Measurements from ENCODE around the gene SMIM36.
"Not testable (repeated sequence)": the region's sequence is repeated elsewhere in the genome, so short reads cannot be mapped to it uniquely, and the experiment has no call there.

SMIM36 gene

DNA sequence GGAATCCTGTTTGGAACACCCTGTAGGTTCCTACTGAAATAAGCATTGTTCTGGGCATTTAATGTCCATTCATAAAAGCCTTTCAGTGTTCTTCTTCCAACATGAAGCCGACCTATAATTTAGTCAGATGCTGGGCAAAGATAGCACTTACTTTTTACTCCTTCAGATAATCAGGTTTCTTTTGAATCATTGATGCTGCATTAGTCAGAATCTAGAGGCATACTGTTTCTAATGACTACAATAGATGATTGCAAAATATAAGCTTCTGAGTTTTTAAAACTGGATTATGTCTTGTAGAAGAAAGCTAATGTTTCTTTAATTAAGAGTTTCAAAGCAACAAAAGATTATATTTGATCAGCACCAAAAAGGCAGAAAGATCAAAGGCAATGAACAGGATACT, 105.7 kb downstream of the SMIM36 start:
- H3K4me3 ChIP-seq (replicated peaks; ENCODE audit: low read depth, low read length), result no peak overlapping the region
- no peak for TF ChIP-seq CTCF (IDR thresholded peaks at IDR 0.05; ENCODE audit: low read depth, low read length, missing control alignments)
- DNase-seq (ENCODE audit: extremely low read depth, low read depth), result no peak

DNA sequence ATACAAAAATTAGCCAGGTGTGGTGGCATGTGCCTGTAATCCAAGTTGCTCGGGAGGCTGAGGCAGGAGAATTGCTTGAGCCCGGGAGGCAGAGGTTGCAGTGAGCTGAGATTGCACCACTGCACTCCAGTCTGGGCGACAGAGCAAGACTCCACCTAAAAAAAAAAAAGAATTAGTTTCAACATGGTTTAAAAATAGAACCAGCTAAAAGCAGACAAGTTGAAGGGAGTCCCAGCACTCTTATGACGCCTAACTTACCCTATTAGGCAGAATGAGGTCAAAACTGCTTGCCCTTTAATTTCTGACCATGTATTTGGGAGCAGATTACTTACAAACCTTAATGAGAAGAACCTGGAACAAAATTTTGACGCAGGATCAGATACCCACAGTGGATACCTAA, 107.1 kb downstream of the SMIM36 start:
- H3K4me3 ChIP-seq (replicated peaks; ENCODE audit: low read depth, low read length); DNase-seq (ENCODE audit: extremely low read depth, low read depth): not testable (repeated sequence)

GRCh38 chr17:55402374-55402773, 108.9 kb downstream of the SMIM36 start:
- no peak for DNase-seq (ENCODE audit: extremely low read depth, low read depth)
- no peak for TF ChIP-seq CTCF (IDR thresholded peaks at IDR 0.05; ENCODE audit: low read depth, low read length, missing control alignments)
- H3K4me3 ChIP-seq (replicated peaks; ENCODE audit: low read depth, low read length), result no peak overlapping the region

Measured in HFF-Myc (cell line).